Sigmoid colon (tissue), 4 donors: Measurements from ENCODE around the gene MECR.

Experiments used
- EP300 ChIP-seq, 4 donors: sonication (generic); formaldehyde crosslinking; IDR thresholded peaks; one replicate each; pipeline ENCODE4 v1.6.1; 2017; ENCODE audit warnings: antibody characterized with exemption in 4 of 4
- POLR2A ChIP-seq, 2 donors: fragments of 450-650 bp; IDR thresholded peaks; one replicate each; pipeline ENCODE4 v1.6.1; 2016; ENCODE audit warnings: antibody characterized with exemption in 2 of 2, mild to moderate bottlenecking in 2 of 2, moderate library complexity in 2 of 2
- POLR2AphosphoS5 ChIP-seq, 4 donors: sonication (generic); formaldehyde crosslinking; IDR thresholded peaks; one replicate each; pipeline ENCODE4 v1.6.1; 2017; ENCODE audit warnings: antibody characterized with exemption in 4 of 4
- TF ChIP-seq, protein P1 (sequence below), 4 experiments: fragments of 450-650 bp in 3 of 4; fragments of 200-600 bp in 1 of 4; IDR thresholded peaks; one replicate each; pipeline ENCODE4 v1.5.1; 2016 to 2019; ENCODE audit warnings: antibody characterized with exemption in 4 of 4, mild to moderate bottlenecking in 3 of 4, moderate library complexity in 2 of 4

DNA sequence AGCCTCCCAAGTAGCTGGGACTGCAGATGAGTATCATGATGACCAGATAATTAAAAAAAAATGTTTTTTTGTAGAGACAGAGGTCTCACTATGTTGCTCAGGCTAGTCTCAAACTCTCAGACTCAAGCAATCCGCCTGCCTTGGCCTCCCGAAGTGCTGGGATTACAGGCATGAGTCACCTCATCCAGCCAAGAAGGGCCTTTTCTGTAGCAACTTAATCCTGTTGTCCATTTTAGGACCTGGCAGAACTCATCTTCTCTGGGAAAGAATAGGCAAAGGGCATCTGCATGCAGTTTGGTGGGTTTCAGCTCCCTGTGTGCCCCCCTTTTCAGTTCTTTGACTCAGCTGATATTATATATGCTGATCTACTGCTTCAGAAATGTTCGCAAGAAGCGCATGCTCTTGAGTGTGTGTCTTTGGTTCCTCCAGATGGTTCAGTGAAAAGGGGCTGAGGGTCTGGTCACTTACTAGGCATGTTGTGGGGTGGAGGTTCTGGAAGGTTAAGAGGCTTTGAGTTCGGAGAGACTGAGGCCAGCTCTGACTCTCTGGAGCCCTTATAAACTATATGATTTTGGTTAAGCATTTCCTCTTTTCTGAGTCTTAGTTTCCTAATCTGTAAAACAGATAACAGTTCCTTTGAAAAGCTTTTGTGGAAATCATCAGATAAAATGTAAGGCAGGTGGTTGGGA lies 29.7 kb downstream of the MECR start:
- TF ChIP-seq EP300 (IDR thresholded peaks at IDR 0.05) (no peak), POLR2A (IDR thresholded peaks at IDR 0.05) (no peak), POLR2AphosphoS5 (IDR thresholded peaks at IDR 0.05) (no peak)
- TF ChIP-seq, protein P1, sequence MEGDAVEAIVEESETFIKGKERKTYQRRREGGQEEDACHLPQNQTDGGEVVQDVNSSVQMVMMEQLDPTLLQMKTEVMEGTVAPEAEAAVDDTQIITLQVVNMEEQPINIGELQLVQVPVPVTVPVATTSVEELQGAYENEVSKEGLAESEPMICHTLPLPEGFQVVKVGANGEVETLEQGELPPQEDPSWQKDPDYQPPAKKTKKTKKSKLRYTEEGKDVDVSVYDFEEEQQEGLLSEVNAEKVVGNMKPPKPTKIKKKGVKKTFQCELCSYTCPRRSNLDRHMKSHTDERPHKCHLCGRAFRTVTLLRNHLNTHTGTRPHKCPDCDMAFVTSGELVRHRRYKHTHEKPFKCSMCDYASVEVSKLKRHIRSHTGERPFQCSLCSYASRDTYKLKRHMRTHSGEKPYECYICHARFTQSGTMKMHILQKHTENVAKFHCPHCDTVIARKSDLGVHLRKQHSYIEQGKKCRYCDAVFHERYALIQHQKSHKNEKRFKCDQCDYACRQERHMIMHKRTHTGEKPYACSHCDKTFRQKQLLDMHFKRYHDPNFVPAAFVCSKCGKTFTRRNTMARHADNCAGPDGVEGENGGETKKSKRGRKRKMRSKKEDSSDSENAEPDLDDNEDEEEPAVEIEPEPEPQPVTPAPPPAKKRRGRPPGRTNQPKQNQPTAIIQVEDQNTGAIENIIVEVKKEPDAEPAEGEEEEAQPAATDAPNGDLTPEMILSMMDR (IDR thresholded peaks at IDR 0.05) = no peak
